Adrenal gland (tissue), 5 donors: ENCODE data around the gene NOP14.

Experiments used
- POLR2A ChIP-seq, 2 donors: fragments of 450-650 bp; IDR thresholded peaks; one replicate each; pipeline ENCODE4 v1.6.1; 2017; ENCODE audit warnings: antibody characterized with exemption in 2 of 2, mild to moderate bottlenecking in 2 of 2, moderate library complexity in 1 of 2
- TF ChIP-seq, protein P1 (sequence below), 6 experiments: fragments of 450-650 bp in 4 of 6; fragments of 200-600 bp in 2 of 6; sonication (generic) in 1 of 6; IDR thresholded peaks; 1 replicate in 5 of 6; 2 replicates in 1 of 6; pipeline versions ENCODE4 v1.5.1 to v1.8.0; 2016 to 2021; ENCODE audit warnings: antibody characterized with exemption in 6 of 6, mild to moderate bottlenecking in 2 of 6, moderate library complexity in 1 of 6
- donor health status: DM: no; HTN: no; CAD: no.

DNA sequence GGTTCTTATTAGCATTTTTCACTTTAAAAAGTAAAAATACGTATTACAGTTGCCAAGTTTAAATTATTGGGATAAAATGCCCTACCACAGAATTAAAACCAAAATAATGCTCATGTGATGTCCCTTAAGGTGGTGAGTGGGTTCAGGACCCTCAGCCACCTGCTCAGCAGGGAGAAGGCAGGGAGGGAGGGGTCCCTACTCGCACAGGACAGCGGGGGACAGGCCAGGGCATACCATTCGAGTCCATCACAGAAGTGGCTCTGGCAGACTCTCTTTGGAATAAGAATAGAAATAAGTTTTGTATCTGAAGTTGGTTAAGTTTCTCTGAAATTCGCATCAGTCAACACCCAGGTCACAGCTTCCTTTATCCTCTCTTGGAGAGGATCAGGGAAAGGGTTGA, 37.7 kb downstream of the NOP14 start:
- TF ChIP-seq, protein P1, sequence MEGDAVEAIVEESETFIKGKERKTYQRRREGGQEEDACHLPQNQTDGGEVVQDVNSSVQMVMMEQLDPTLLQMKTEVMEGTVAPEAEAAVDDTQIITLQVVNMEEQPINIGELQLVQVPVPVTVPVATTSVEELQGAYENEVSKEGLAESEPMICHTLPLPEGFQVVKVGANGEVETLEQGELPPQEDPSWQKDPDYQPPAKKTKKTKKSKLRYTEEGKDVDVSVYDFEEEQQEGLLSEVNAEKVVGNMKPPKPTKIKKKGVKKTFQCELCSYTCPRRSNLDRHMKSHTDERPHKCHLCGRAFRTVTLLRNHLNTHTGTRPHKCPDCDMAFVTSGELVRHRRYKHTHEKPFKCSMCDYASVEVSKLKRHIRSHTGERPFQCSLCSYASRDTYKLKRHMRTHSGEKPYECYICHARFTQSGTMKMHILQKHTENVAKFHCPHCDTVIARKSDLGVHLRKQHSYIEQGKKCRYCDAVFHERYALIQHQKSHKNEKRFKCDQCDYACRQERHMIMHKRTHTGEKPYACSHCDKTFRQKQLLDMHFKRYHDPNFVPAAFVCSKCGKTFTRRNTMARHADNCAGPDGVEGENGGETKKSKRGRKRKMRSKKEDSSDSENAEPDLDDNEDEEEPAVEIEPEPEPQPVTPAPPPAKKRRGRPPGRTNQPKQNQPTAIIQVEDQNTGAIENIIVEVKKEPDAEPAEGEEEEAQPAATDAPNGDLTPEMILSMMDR (IDR thresholded peaks at IDR 0.05), result no peak
- no peak for TF ChIP-seq POLR2A (IDR thresholded peaks at IDR 0.05)
